ENCODE measurements around the gene ARSG. TPM values are rescaled to one million over a fixed set of nuclear protein-coding genes. Genes with fewer than 3 reads are reported as not detected.

Gene ARSG
- total and polyA plus RNA-seq, 9 of the 15 experiments (the other 6 are each of a cell fraction or from before 2014, with no cell fraction given): 1.0 to 5.6 (median 1.8) TPM

GRCh38 chr17:68437979-68438822 is 146.9 kb downstream of the ARSG start (continued):
- TF ChIP-seq ZBTB34 (CRISPR knock-in tag; IDR thresholded peaks at IDR 0.05) (no peak), EP400 (IDR thresholded peaks at IDR 0.05) (0 out of 2 replicates have a peak, but pooled peaks have one; percentile 30), RNF2 (IDR thresholded peaks at IDR 0.05) (peak; percentile 51; the same call in 1 of the 2 replicates), NR2C1 (IDR thresholded peaks at IDR 0.05) (peak; percentile 44; the same call in 1 of the 2 replicates), NR2C1 (tag; IDR thresholded peaks at IDR 0.05) (peak; percentile 75), CBX5 (IDR thresholded peaks at IDR 0.05; ENCODE audit: borderline replicate concordance, low read depth) (no peak), THAP7 (CRISPR knock-in tag; IDR thresholded peaks at IDR 0.05) (no peak), EWSR1 (IDR thresholded peaks at IDR 0.05; ENCODE audit: borderline replicate concordance, low read depth, partially characterized antibody) (no peak), MBD2 (IDR thresholded peaks at IDR 0.05; ENCODE audit: borderline replicate concordance, low read depth) (peak; percentile 63), SMC3 (conservative IDR thresholded peaks at IDR 0.05; ENCODE audit: insufficient read depth, low read depth, low read length) (no peak), NCOA6 (IDR thresholded peaks at IDR 0.05) (no peak), RAD51 (IDR thresholded peaks at IDR 0.05; ENCODE audit: borderline replicate concordance, low read depth) (no peak), TFAM (CRISPR knock-in tag; conservative IDR thresholded peaks at IDR 0.05) (no peak), PTBP1 (IDR thresholded peaks at IDR 0.05; ENCODE audit: low read depth, low read length) (no peak), GMEB1 (CRISPR knock-in tag; IDR thresholded peaks at IDR 0.05) (no peak), ZNF146 (CRISPR knock-in tag; IDR thresholded peaks at IDR 0.05; ENCODE audit: unreplicated experiment) (no peak), POLR2A (conservative IDR thresholded peaks at IDR 0.05) (peak; percentile 61), SMARCB1 (IDR thresholded peaks at IDR 0.05; ENCODE audit: insufficient read length, low read depth) (no peak), STAT5A (IDR thresholded peaks at IDR 0.05; ENCODE audit: borderline replicate concordance, low read length) (no peak), ARID3B (CRISPR knock-in tag; IDR thresholded peaks at IDR 0.05; ENCODE audit: borderline replicate concordance) (no peak), CEBPB (tag; IDR thresholded peaks at IDR 0.05) (no peak), ADNP (tag; IDR thresholded peaks at IDR 0.05) (no peak), TARDBP (IDR thresholded peaks at IDR 0.05) (no peak)
